GM10248 (cell line): ENCODE measurements around the gene METTL16.

ENCODE experiments used
- CTCF ChIA-PET: fragments of 300-600 bp; sonication (Branson Sonifier 250); formaldehyde crosslinking; extraction: SDS; loops from one replicate; lab custom pipeline; 2021; ENCODE audit warnings: antibody characterized with exemption; lab: Yijun Ruan, JAX
- POLR2A ChIA-PET: fragments of 350-650 bp; sonication (Branson Sonifier 250); formaldehyde crosslinking; extraction: SDS; loops from one replicate; lab custom pipeline; 2020; ENCODE audit warnings: antibody characterized with exemption; lab: Yijun Ruan, JAX
- DNase-seq: peaks from one replicate; pipeline ENCODE4 v3.0.0; 2012; ENCODE audit errors: extremely low spot score
- CTCF ChIP-seq: IDR thresholded peaks from 2 replicates; pipeline ENCODE4 v1.5.1; 2012; ENCODE audit warnings: mild to moderate bottlenecking, low read depth; ENCODE audit errors: extremely low read depth, missing control alignments, control extremely low read depth

The METTL16 gene

GRCh38 chr17:2456475-2456874, 55.2 kb downstream of the METTL16 start:
- ChIA-PET POLR2A (no interaction called here), CTCF (interaction anchor here (1.0 to 1.4 kb wide), 2 partner anchors 8 to 31 kb away, joined by 3 to 4 read pairs; no protein-coding TSS in a partner anchor)
- no peak for DNase-seq
- TF ChIP-seq CTCF: no peak

- CTCF ChIA-PET: interaction anchor here (1.0 to 1.4 kb wide), 2 partner anchors 9 to 31 kb away, joined by 3 to 4 read pairs; no protein-coding TSS in a partner anchor
- DNase-seq: no peak
- POLR2A ChIA-PET: no interaction called here
- no peak for TF ChIP-seq CTCF
Measured at GRCh38 chr17:2455956-2456355, 55.7 kb downstream of the METTL16 start.

- ChIA-PET POLR2A (no interaction called here), CTCF (no interaction called here)
- DNase-seq: peak; percentile 40
- TF ChIP-seq CTCF: no peak
Measured at GRCh38 chr17:2453866-2454265, 57.8 kb downstream of the METTL16 start.

GRCh38 chr17:2453325-2453724, 58.4 kb downstream of the METTL16 start:
- ChIA-PET CTCF (no interaction called here), POLR2A (no interaction called here)
- no peak for TF ChIP-seq CTCF
- DNase-seq: peak; percentile 38

GRCh38 chr17:2452216-2452750, 59.4 kb downstream of the METTL16 start:
- POLR2A ChIA-PET: interaction anchor here (0.5 kb wide), 1 partner anchor 334 kb away, joined by 5 read pairs; no protein-coding TSS in a partner anchor
- CTCF ChIA-PET: interaction anchor here (0.9 to 2.3 kb wide), 4 partner anchors 14 to 70 kb away, joined by 3 to 7 read pairs (median 4); no protein-coding TSS in a partner anchor
- TF ChIP-seq CTCF: no peak
- no peak for DNase-seq

- ChIA-PET POLR2A (no interaction called here), CTCF (no interaction called here)
- no peak for TF ChIP-seq CTCF
- DNase-seq: no peak
Measured at GRCh38 chr17:2450016-2450650, 61.6 kb downstream of the METTL16 start.
